IPS-15b (cell line): ENCODE data around the gene FRZB.
"Not testable (repeated sequence)": the region's sequence is repeated elsewhere in the genome, so short reads cannot be mapped to it uniquely, and the experiment has no call there.

Source experiments
- H3K27me3 ChIP-seq: one replicate; pipeline ENCODE4 v1.6.1; 2013; ENCODE audit warnings: low read length; ENCODE audit not compliant: control insufficient read depth, insufficient read depth
- H3K36me3 ChIP-seq: one replicate; pipeline ENCODE4 v1.6.1; 2013; ENCODE audit warnings: low read length; ENCODE audit not compliant: control insufficient read depth, insufficient read depth
- H3K4me1 ChIP-seq: one replicate; pipeline ENCODE4 v1.6.1; 2013; ENCODE audit warnings: mild to moderate bottlenecking, low read length; ENCODE audit not compliant: control insufficient read depth, insufficient read depth
- H3K4me3 ChIP-seq: one replicate; pipeline ENCODE4 v1.5.1; 2013; ENCODE audit warnings: low read depth, low read length
- H3K9ac ChIP-seq: one replicate; pipeline ENCODE4 v1.6.1; 2013; ENCODE audit warnings: low read depth, mild to moderate bottlenecking, low read length
- H3K9me3 ChIP-seq: one replicate; pipeline ENCODE4 v1.6.1; 2013; ENCODE audit warnings: mild to moderate bottlenecking, low read length; ENCODE audit not compliant: control insufficient read depth, insufficient read depth

FRZB gene

DNA sequence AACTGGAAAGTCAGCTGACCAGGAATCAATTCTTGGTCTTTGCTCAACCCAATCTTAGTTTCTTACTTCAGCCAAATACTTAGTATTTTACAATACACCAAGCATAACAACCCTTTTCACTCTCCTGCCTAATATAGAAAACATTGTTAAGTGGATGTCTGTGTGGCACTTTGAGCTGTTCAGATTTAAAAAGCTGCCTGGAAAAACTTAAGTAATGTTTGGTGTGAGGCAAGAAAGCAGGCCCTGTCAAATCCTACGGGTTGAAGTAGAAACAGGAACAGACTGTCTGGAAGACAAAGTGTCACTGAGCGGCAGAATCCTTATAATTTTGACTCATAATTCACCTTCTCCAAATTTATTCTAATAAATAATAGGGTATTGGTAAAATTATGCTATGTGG lies 37.1 kb upstream of the FRZB start:
- no peak overlapping the region for H3K4me3 ChIP-seq
- no peaks in the 10 kb centered on the region for H3K9me3 ChIP-seq
- peaks cover 9% of the 10 kb centered on the region for H3K4me1 ChIP-seq
- H3K36me3 ChIP-seq = no peaks in the 10 kb centered on the region
- no peak overlapping the region for H3K9ac ChIP-seq
- no peaks in the 10 kb centered on the region for H3K27me3 ChIP-seq

DNA sequence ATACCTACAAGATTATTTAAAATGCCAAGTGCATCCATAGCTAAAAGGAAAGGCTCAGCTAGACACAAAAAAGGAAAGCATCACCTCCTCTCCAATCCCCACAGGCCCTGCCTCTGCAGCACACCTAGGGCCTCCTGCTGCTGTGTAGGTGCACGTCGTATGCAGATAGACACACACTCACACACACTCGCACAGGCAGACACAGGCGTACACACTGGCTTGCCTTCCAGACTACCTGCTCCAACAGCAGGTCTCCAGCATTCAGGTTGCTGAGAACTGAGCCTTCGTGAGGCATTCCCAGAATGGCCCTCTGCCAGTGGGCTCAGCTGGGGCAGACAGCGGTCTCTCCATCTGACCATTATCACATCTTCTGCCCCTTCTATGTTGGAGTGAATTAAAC lies 35.3 kb upstream of the FRZB start:
- Histone ChIP-seq H3K9me3 (no peaks in the 10 kb centered on the region), H3K9ac (no peak overlapping the region), H3K27me3 (no peaks in the 10 kb centered on the region), H3K4me3 (no peak overlapping the region), H3K4me1 (peaks cover 5% of the 10 kb centered on the region), H3K36me3 (no peaks in the 10 kb centered on the region)

GRCh38 chr2:182898718-182899117 lies 32.3 kb upstream of the FRZB start:
- Histone ChIP-seq H3K27me3 (no peaks in the 10 kb centered on the region), H3K36me3 (no peaks in the 10 kb centered on the region), H3K4me1 (no peaks in the 10 kb centered on the region), H3K9me3 (no peaks in the 10 kb centered on the region), H3K4me3 (no peak overlapping the region), H3K9ac (no peak overlapping the region)

DNA sequence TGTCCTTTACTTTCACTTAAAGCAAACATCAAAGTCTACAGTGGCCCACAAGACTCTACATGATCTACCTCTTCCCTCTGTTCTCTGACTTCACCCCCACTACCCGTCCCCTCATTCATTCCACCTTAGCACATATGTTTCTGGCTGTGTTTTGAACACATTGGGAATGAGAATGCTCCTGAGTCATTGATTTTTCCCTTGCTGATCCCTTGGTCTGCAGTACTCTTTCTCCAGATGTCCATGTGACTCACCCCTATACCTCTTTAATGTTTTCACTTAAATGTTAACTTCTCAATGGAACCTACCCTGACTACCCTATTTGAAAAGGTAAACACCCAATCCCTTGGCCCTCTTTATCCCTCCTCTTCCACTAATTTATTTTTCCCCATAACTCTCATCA lies 30.7 kb upstream of the FRZB start:
- H3K36me3 ChIP-seq = no peaks in the 10 kb centered on the region
- no peaks in the 10 kb centered on the region for H3K4me1 ChIP-seq

DNA sequence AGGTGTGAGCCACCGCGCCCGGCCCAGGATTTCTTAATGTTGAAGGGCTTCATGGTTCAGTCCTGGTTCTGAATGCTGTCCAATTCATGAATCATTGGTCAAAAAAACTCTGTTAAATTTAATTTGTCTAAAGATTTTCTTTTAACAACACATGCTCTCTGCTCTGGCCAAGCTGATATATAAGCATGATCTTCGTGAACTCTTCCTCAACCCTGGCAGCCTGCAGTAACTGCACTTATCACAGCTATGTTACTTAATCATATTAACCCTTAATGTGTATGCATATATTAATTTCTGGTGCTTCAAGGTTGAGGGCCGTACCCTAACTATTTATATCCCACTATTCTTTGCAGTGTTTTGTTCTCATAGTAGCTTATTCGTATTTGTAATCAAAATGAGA lies 29.4 kb upstream of the FRZB start:
- Histone ChIP-seq H3K9me3 (no peaks in the 10 kb centered on the region), H3K36me3 (no peaks in the 10 kb centered on the region), H3K4me1 (no peaks in the 10 kb centered on the region), H3K4me3 (no peak overlapping the region), H3K27me3 (no peaks in the 10 kb centered on the region), H3K9ac (no peak overlapping the region)

More for the DNA sequence above, 30.7 kb upstream of the FRZB start:
- H3K9ac ChIP-seq = no peak overlapping the region
- no peak overlapping the region for H3K4me3 ChIP-seq
- H3K9me3 ChIP-seq = no peaks in the 10 kb centered on the region
- no peaks in the 10 kb centered on the region for H3K27me3 ChIP-seq

GRCh38 chr2:182895169-182895568 lies 28.7 kb upstream of the FRZB start:
- no peaks in the 10 kb centered on the region for H3K4me1 ChIP-seq
- no peaks in the 10 kb centered on the region for H3K27me3 ChIP-seq
- no peak overlapping the region for H3K4me3 ChIP-seq
- no peaks in the 10 kb centered on the region for H3K36me3 ChIP-seq
- H3K9me3 ChIP-seq = no peaks in the 10 kb centered on the region
- H3K9ac ChIP-seq = no peak overlapping the region

- H3K9me3 ChIP-seq = no peaks in the 10 kb centered on the region
- H3K4me1 ChIP-seq = no peaks in the 10 kb centered on the region
- H3K27me3 ChIP-seq = no peaks in the 10 kb centered on the region
- H3K36me3 ChIP-seq = no peaks in the 10 kb centered on the region
- H3K9ac ChIP-seq = no peak overlapping the region
- H3K4me3 ChIP-seq = no peak overlapping the region
Measured at GRCh38 chr2:182894174-182894573, 27.7 kb upstream of the FRZB start.

DNA sequence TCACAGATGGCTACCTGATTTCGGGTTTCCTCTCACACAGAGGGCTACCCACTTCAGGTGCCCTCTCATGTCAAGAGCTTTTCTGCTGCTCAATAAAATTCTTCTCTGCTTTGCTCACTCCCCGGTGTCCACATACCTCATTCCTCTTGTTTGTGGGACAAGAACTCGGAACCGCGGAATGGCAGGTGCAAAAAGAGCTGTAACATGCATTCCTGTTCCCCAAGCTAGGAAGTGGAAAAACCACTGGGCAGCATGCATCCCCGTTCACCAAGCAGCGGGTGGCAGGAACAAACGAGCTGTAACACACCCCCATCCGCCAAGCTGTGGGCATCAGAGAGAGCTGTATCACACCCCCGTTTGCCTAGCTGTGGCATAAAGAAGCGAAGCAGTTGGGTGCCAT lies 27.2 kb upstream of the FRZB start:
- H3K9ac ChIP-seq = no peak overlapping the region
- H3K9me3 ChIP-seq = no peaks in the 10 kb centered on the region
- no peak overlapping the region for H3K4me3 ChIP-seq
- H3K27me3 ChIP-seq = no peaks in the 10 kb centered on the region
- H3K36me3 ChIP-seq = no peaks in the 10 kb centered on the region
- H3K4me1 ChIP-seq = no peaks in the 10 kb centered on the region

GRCh38 chr2:182893035-182893434 lies 26.6 kb upstream of the FRZB start:
- H3K9me3 ChIP-seq, H3K36me3 ChIP-seq, H3K27me3 ChIP-seq, H3K4me1 ChIP-seq, H3K4me3 ChIP-seq, H3K9ac ChIP-seq: not testable (repeated sequence)

- Histone ChIP-seq H3K36me3 (no peaks in the 10 kb centered on the region), H3K9me3 (no peaks in the 10 kb centered on the region), H3K27me3 (no peaks in the 10 kb centered on the region), H3K4me1 (no peaks in the 10 kb centered on the region), H3K4me3 (no peak overlapping the region), H3K9ac (no peak overlapping the region)
Measured at GRCh38 chr2:182891611-182892010, 25.2 kb upstream of the FRZB start.

DNA sequence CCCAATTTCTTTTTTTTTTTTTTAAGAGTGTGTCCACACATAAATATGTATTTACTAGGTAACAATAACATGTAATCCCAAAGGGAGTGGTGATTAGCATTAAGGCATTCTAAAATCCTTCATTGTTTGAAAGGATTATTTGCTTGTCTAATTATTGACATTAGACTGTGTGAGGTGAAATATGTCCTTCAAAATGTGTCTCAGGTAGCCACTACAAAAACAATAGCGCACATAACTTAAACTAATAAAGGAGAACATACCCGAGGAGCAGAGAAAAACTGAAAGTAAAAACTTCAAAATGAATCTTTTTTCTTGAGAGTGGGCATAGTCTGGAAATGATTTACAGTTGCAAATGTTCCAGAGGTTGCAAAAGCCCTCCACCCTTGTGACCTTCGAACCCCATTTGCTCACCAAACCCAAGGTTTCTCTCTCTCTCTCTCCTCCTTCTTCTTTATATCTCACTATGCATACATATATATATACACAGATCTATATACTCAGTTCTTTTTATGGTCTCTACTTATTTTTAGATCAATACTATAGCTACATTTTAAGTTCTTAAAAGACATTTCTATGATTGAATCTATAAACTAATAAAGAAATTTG lies 24.4 kb upstream of the FRZB start:
- Histone ChIP-seq H3K9me3 (no peaks in the 10 kb centered on the region), H3K27me3 (no peaks in the 10 kb centered on the region), H3K36me3 (no peaks in the 10 kb centered on the region), H3K4me3 (no peak overlapping the region), H3K4me1 (no peaks in the 10 kb centered on the region), H3K9ac (no peak overlapping the region)

GRCh38 chr2:182890305-182890704 lies 23.9 kb upstream of the FRZB start:
- no peaks in the 10 kb centered on the region for H3K4me1 ChIP-seq
- no peak overlapping the region for H3K9ac ChIP-seq
- no peaks in the 10 kb centered on the region for H3K36me3 ChIP-seq
- no peak overlapping the region for H3K4me3 ChIP-seq
- H3K27me3 ChIP-seq = no peaks in the 10 kb centered on the region
- no peaks in the 10 kb centered on the region for H3K9me3 ChIP-seq
